HepG2 (cell line): ENCODE measurements around the gene TWIST2. TPM values are rescaled to one million over a fixed set of nuclear protein-coding genes. Genes with fewer than 3 reads are reported as not detected.

Experiments
- ATAC-seq: fragments of 200-7000 bp; cut with Tn5 transposase; 3 replicates; pipeline ENCODE4 v1.9.1; 2020; ENCODE audit warnings: mild to moderate bottlenecking, moderate library complexity
- BruUV-seq: library from RNA; stranded (reverse); fragments of 400-500 nt; replicated peaks from 2 replicates; lab custom pipeline; 2021; lab: Mats Ljungman, UMichigan
- CTCF ChIA-PET: fragments of 300-600 bp; formaldehyde crosslinking; extraction: SDS; loops from one replicate; lab custom pipeline; 2021; ENCODE audit warnings: low total read pairs, inconsistent platforms, low intra/inter-chr PET ratio; lab: Yijun Ruan, JAX
- POLR2A ChIA-PET: fragments of 350-600 bp; sonication (Branson Sonifier 250); formaldehyde crosslinking; loops from one replicate; lab custom pipeline; 2020; ENCODE audit warnings: antibody characterized with exemption, inconsistent platforms; lab: Yijun Ruan, JAX
- DNase-seq: peaks from one replicate; pipeline ENCODE4 v3.0.0-alpha.2; 2015; ENCODE audit warnings: low spot score
- FAIRE-seq: peaks from 3 replicates; lab custom pipeline; 2011; peaks lifted over from hg19 to GRCh38; lab: Jason Lieb, UNC
- H2AFZ ChIP-seq: one replicate; pipeline ENCODE4 v1.6.1; 2011; ENCODE audit warnings: low read length, inconsistent platforms
- H3K27ac ChIP-seq: fragments of 300-600 bp; 3 replicates; pipeline ENCODE4 v1.8.0; 2011; ENCODE audit warnings: mixed run types, mild to moderate bottlenecking, mixed read lengths, low read length, inconsistent platforms; ENCODE audit not compliant: insufficient read depth; ENCODE audit errors: extremely low read length
- H3K27me3 ChIP-seq, 2 experiments: fragments of 200-600 bp in 1 of 2; 2 replicates in 1 of 2; 3 replicates in 1 of 2; pipeline versions ENCODE4 v1.6.0 to v1.8.0; 2011; ENCODE audit warnings: low read length in 2 of 2, mild to moderate bottlenecking in 2 of 2, moderate library complexity in 2 of 2, inconsistent platforms in 1 of 2; ENCODE audit not compliant: insufficient read depth in 2 of 2, control insufficient read depth in 1 of 2
- H3K36me3 ChIP-seq, 2 experiments: fragments of 200-600 bp in 1 of 2; replicated peaks in 1 of 2; 2 replicates in 1 of 2; 3 replicates in 1 of 2; pipeline versions ENCODE4 v1.5.1 to v1.8.0; 2011; ENCODE audit warnings: low read length in 2 of 2, inconsistent platforms in 1 of 2; ENCODE audit not compliant: insufficient read depth in 2 of 2, control insufficient read depth in 1 of 2
- H3K4me1 ChIP-seq: 2 replicates; pipeline ENCODE4 v1.5.1; 2012; ENCODE audit warnings: low read length, inconsistent platforms; ENCODE audit not compliant: insufficient read depth
- H3K4me2 ChIP-seq: 2 replicates; pipeline ENCODE4 v1.6.0; 2011; ENCODE audit warnings: low read depth, low read length, inconsistent platforms
- H3K4me3 ChIP-seq, 3 experiments: fragments of 200-600 bp in 1 of 3; sonication (generic), shearing (Covaris generic) in 1 of 3; replicated peaks in 1 of 3; 2 replicates each; pipeline ENCODE4 v1.5.1; 2011 to 2016; ENCODE audit warnings: low read length in 3 of 3, inconsistent platforms in 2 of 3, low read depth in 2 of 3, mild to moderate bottlenecking in 2 of 3, control low read depth in 1 of 3, mixed read lengths in 1 of 3; ENCODE audit not compliant: insufficient read depth in 1 of 3
- H3K79me2 ChIP-seq: one replicate; pipeline ENCODE4 v1.6.1; 2011; ENCODE audit warnings: low read length, inconsistent platforms; ENCODE audit not compliant: insufficient read depth
- H3K9ac ChIP-seq: 2 replicates; pipeline ENCODE4 v1.6.0; 2011; ENCODE audit warnings: mild to moderate bottlenecking, low read depth, low read length, inconsistent platforms; ENCODE audit not compliant: insufficient read depth
- H3K9me3 ChIP-seq: 2 replicates; pipeline ENCODE4 v1.5.1; 2012; ENCODE audit warnings: mild to moderate bottlenecking, low read length
- H4K20me1 ChIP-seq: 2 replicates; pipeline ENCODE4 v1.6.0; 2011; ENCODE audit warnings: inconsistent platforms, mild to moderate bottlenecking, low read length, moderate library complexity; ENCODE audit not compliant: insufficient read depth
- AHR ChIP-seq: IDR thresholded peaks from 2 replicates; pipeline ENCODE4 v1.6.1; 2018; ENCODE audit warnings: missing genetic modification reagents, missing compliant biosample characterization
- ATF1 ChIP-seq: IDR thresholded peaks from 2 replicates; pipeline ENCODE4 v1.6.1; 2016; ENCODE audit warnings: mild to moderate bottlenecking, control low read depth
- CHD2 ChIP-seq: IDR thresholded peaks from 2 replicates; pipeline ENCODE4 v1.6.1; 2011; ENCODE audit warnings: low read depth, low read length, improper control_type of control experiment
- DNMT3B ChIP-seq: conservative IDR thresholded peaks from 2 replicates; pipeline ENCODE4 v1.6.1; 2016; ENCODE audit warnings: missing biosample characterization, control low read depth
- FOSL1 ChIP-seq: sonication (generic); formaldehyde crosslinking; IDR thresholded peaks from 2 replicates; pipeline ENCODE4 v1.9.0; 2021; ENCODE audit warnings: missing genetic modification reagents, borderline replicate concordance
- GATAD1 ChIP-seq: IDR thresholded peaks from 2 replicates; pipeline ENCODE4 v1.6.1; 2016; ENCODE audit warnings: missing genetic modification reagents, missing compliant biosample characterization
- ISL2 ChIP-seq: sonication (generic); formaldehyde crosslinking; IDR thresholded peaks from 2 replicates; pipeline ENCODE4 v1.5.0; 2020; ENCODE audit warnings: missing genetic modification reagents
- ISX ChIP-seq: sonication (generic); formaldehyde crosslinking; conservative IDR thresholded peaks from 2 replicates; pipeline ENCODE4 v1.5.0; 2020; ENCODE audit warnings: missing genetic modification reagents
- KLF16 ChIP-seq, 2 experiments: sonication (generic) in 1 of 2; formaldehyde crosslinking in 1 of 2; IDR thresholded peaks; 2 replicates each; pipeline versions ENCODE4 v1.6.1 to v1.8.0; 2016 to 2023; ENCODE audit warnings: missing genetic modification reagents in 2 of 2, missing compliant biosample characterization in 1 of 2
- KMT2B ChIP-seq: IDR thresholded peaks from 2 replicates; pipeline ENCODE4 v1.6.1; 2016; ENCODE audit warnings: missing genetic modification reagents, missing compliant biosample characterization
- RELA ChIP-seq: sonication (generic); formaldehyde crosslinking; IDR thresholded peaks from 2 replicates; pipeline ENCODE4 v1.4.0; 2020; ENCODE audit warnings: missing genetic modification reagents
- SNAPC2 ChIP-seq: sonication (generic); formaldehyde crosslinking; IDR thresholded peaks from 2 replicates; pipeline ENCODE4 v1.8.1; 2022; ENCODE audit warnings: mild to moderate bottlenecking, missing genetic modification reagents
- TBX2 ChIP-seq: sonication (generic); formaldehyde crosslinking; IDR thresholded peaks from 2 replicates; pipeline ENCODE4 v1.5.0; 2020; ENCODE audit warnings: missing genetic modification reagents, mild to moderate bottlenecking, borderline replicate concordance
- TGIF2 ChIP-seq: IDR thresholded peaks from 2 replicates; pipeline ENCODE4 v1.6.1; 2016; ENCODE audit warnings: control low read depth, missing compliant biosample characterization
- ZBTB7B ChIP-seq: sonication (generic); formaldehyde crosslinking; IDR thresholded peaks from 2 replicates; pipeline ENCODE4 v1.4.0; 2020; ENCODE audit warnings: missing genetic modification reagents
- ZFP36L2 ChIP-seq: sonication (generic); formaldehyde crosslinking; IDR thresholded peaks from 2 replicates; pipeline ENCODE4 v1.4.0; 2020; ENCODE audit warnings: missing genetic modification reagents
- ZNF234 ChIP-seq: sonication (generic); formaldehyde crosslinking; conservative IDR thresholded peaks from 2 replicates; pipeline ENCODE4 v1.5.1; 2020; ENCODE audit warnings: mild to moderate bottlenecking, missing genetic modification reagents
- WGBS: methylation state at CpG from one replicate; pipeline ENCODE4 v1.1.6; 2017; ENCODE audit warnings: low lambda C conversion rate; 5-methylcytosine and 5-hydroxymethylcytosine counted together
- in situ Hi-C: cut with HindIII; loops from 2 replicates; pipeline ENCODE4 v1.10.0; 2017; ENCODE audit warnings: low pct_unique_long_range_greater_than_20kb; ENCODE audit not compliant: extremely low pct_ligation_motif_present
- intact Hi-C: fragments of 100-400 bp; cut with micrococcal nuclease; formaldehyde crosslinking; loops from one replicate; pipeline ENCODE4 v1.10.0; 2022; ENCODE audit not compliant: unreplicated experiment
- polyA plus RNA-seq, 8 experiments: library from polyadenylated mRNA; depleted of rRNA in 3 of 8; stranded (reverse) in 7 of 8; unstranded in 1 of 8; fragments of >200 nt; fragmentation: Illumina TruSeq in 4 of 8; extraction: Trizol in 4 of 8; gene quantifications; 2 replicates each; pipeline versions ENCODE4 v1.2.1 to v1.2.3, GENCODE V29; 2011 to 2016; ENCODE audit warnings: low read depth in 4 of 8, missing spikeins in 1 of 8, mixed read lengths in 1 of 8; ENCODE audit not compliant: insufficient read depth in 1 of 8
- total RNA-seq, 5 experiments: library from RNA; depleted of rRNA; stranded (reverse); fragments of >200 nt; fragmentation: Illumina TruSeq; extraction: Trizol; gene quantifications; 2 replicates each; pipeline ENCODE4 v1.2.3, GENCODE V29; 2016; ENCODE audit warnings: low read depth in 1 of 5
- TF ChIP-seq, protein P1 (sequence below): sonication (generic); formaldehyde crosslinking; IDR thresholded peaks from 2 replicates; pipeline ENCODE4 v1.4.0; 2020; ENCODE audit warnings: mild to moderate bottlenecking, missing genetic modification reagents, borderline replicate concordance
- TF ChIP-seq, protein P2 (sequence below): sonication (generic); formaldehyde crosslinking; IDR thresholded peaks from 2 replicates; pipeline ENCODE4 v1.5.0; 2020; ENCODE audit warnings: missing genetic modification reagents

TWIST2 gene
- total and polyA plus RNA-seq, 2 of the 13 experiments (the other 11 are each of a cell fraction or from before 2014, with no cell fraction given), result 0.08 to 0.11 TPM

- Histone ChIP-seq H4K20me1 (no peaks in the 10 kb centered on the region), H3K4me1 (no peaks in the 10 kb centered on the region), H3K27ac (no peak overlapping the region), H3K79me2 (no peaks in the 10 kb centered on the region), H3K4me2 (no peak overlapping the region), H3K9ac (no peak overlapping the region), H3K27me3 (peaks cover 3 to 53% of the 10 kb centered on the region in 2 experiments; a peak in 4 of 5 replicates), H3K4me3 (no peak overlapping the region), H2AFZ (no peak overlapping the region), H3K36me3 (no peaks in the 10 kb centered on the region), H3K9me3 (no peaks in the 10 kb centered on the region)
- intact Hi-C loops (no loop called here), in situ Hi-C loops (no loop called here)
- POLR2A ChIA-PET, result no interaction called here
- TF ChIP-seq ISX (CRISPR knock-in tag) (no peak), FOSL1 (CRISPR knock-in tag) (no peak), TBX2 (CRISPR knock-in tag) (no peak), ZNF234 (no peak), GATAD1 (CRISPR knock-in tag) (no peak), CHD2 (no peak), AHR (CRISPR knock-in tag) (no peak), DNMT3B (CRISPR knock-in tag) (no peak), ISL2 (CRISPR knock-in tag) (no peak), RELA (CRISPR knock-in tag) (no peak), KLF16 (CRISPR knock-in tag; IDR thresholded peaks at IDR 0.05) (no peak), KMT2B (no peak), ATF1 (CRISPR knock-in tag) (no peak), SNAPC2 (no peak), TGIF2 (CRISPR knock-in tag) (no peak), ZFP36L2 (CRISPR knock-in tag) (no peak), ZBTB7B (CRISPR knock-in tag) (no peak)
- TF ChIP-seq, protein P1, sequence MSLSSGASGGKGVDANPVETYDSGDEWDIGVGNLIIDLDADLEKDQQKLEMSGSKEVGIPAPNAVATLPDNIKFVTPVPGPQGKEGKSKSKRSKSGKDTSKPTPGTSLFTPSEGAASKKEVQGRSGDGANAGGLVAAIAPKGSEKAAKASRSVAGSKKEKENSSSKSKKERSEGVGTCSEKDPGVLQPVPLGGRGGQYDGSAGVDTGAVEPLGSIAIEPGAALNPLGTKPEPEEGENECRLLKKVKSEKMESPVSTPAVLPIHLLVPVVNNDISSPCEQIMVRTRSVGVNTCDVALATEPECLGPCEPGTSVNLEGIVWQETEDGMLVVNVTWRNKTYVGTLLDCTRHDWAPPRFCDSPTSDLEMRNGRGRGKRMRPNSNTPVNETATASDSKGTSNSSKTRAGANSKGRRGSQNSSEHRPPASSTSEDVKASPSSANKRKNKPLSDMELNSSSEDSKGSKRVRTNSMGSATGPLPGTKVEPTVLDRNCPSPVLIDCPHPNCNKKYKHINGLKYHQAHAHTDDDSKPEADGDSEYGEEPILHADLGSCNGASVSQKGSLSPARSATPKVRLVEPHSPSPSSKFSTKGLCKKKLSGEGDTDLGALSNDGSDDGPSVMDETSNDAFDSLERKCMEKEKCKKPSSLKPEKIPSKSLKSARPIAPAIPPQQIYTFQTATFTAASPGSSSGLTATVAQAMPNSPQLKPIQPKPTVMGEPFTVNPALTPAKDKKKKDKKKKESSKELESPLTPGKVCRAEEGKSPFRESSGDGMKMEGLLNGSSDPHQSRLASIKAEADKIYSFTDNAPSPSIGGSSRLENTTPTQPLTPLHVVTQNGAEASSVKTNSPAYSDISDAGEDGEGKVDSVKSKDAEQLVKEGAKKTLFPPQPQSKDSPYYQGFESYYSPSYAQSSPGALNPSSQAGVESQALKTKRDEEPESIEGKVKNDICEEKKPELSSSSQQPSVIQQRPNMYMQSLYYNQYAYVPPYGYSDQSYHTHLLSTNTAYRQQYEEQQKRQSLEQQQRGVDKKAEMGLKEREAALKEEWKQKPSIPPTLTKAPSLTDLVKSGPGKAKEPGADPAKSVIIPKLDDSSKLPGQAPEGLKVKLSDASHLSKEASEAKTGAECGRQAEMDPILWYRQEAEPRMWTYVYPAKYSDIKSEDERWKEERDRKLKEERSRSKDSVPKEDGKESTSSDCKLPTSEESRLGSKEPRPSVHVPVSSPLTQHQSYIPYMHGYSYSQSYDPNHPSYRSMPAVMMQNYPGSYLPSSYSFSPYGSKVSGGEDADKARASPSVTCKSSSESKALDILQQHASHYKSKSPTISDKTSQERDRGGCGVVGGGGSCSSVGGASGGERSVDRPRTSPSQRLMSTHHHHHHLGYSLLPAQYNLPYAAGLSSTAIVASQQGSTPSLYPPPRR (CRISPR knock-in tag), result no peak
- TF ChIP-seq, protein P2, sequence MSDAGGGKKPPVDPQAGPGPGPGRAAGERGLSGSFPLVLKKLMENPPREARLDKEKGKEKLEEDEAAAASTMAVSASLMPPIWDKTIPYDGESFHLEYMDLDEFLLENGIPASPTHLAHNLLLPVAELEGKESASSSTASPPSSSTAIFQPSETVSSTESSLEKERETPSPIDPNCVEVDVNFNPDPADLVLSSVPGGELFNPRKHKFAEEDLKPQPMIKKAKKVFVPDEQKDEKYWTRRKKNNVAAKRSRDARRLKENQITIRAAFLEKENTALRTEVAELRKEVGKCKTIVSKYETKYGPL (CRISPR knock-in tag), result no peak
- no peak for FAIRE-seq
- BruUV-seq, result no TSS peak
- WGBS, result 44% methylated on average over 6 of the region's 6 CpGs
- DNase-seq, result no peak
- CTCF ChIA-PET, result no interaction called here
- no peak for ATAC-seq
These were observed 31.2 kb downstream of the TWIST2 start for GRCh38 chr2:238879043-238879442.
